HEK293T (cell line): Measurements from ENCODE around the gene U2AF2.

Experiments used
- ARNT ChIP-seq: fragments of 450-650 bp; IDR thresholded peaks from 2 replicates; pipeline ENCODE4 v1.6.1; 2017; ENCODE audit warnings: mild to moderate bottlenecking
- BHLHE40 ChIP-seq: fragments of 450-650 bp; IDR thresholded peaks from 2 replicates; pipeline ENCODE4 v1.6.1; 2016; ENCODE audit warnings: mild to moderate bottlenecking, moderate library complexity, borderline replicate concordance
- CTBP1 ChIP-seq: fragments of 450-650 bp; IDR thresholded peaks from 2 replicates; pipeline ENCODE4 v1.6.1; 2016; ENCODE audit warnings: borderline replicate concordance
- ELF4 ChIP-seq: fragments of 450-650 bp; IDR thresholded peaks from 2 replicates; pipeline ENCODE4 v1.6.1; 2017; ENCODE audit warnings: antibody characterized with exemption
- FOXA1 ChIP-seq: fragments of 450-650 bp; IDR thresholded peaks from 2 replicates; pipeline ENCODE4 v1.6.1; 2016; ENCODE audit warnings: mild to moderate bottlenecking
- FOXK2 ChIP-seq: fragments of 450-650 bp; IDR thresholded peaks from 2 replicates; pipeline ENCODE4 v1.6.1; 2016; ENCODE audit warnings: mild to moderate bottlenecking
- FOXM1 ChIP-seq: fragments of 450-650 bp; IDR thresholded peaks from 2 replicates; pipeline ENCODE4 v1.6.1; 2017; ENCODE audit warnings: mild to moderate bottlenecking, borderline replicate concordance
- L3MBTL2 ChIP-seq: fragments of 450-650 bp; conservative IDR thresholded peaks from 2 replicates; pipeline ENCODE4 v1.6.1; 2016; ENCODE audit warnings: mild to moderate bottlenecking
- LEF1 ChIP-seq: fragments of 450-650 bp; IDR thresholded peaks from 2 replicates; pipeline ENCODE4 v1.6.1; 2017; ENCODE audit warnings: mild to moderate bottlenecking, borderline replicate concordance
- NFRKB ChIP-seq: fragments of 450-650 bp; IDR thresholded peaks from 2 replicates; pipeline ENCODE4 v1.6.1; 2016; ENCODE audit warnings: mild to moderate bottlenecking, moderate library complexity
- PKNOX1 ChIP-seq: fragments of 450-650 bp; IDR thresholded peaks from 2 replicates; pipeline ENCODE4 v1.6.1; 2016
- SP1 ChIP-seq: fragments of 450-650 bp; IDR thresholded peaks from 2 replicates; pipeline ENCODE4 v1.6.1; 2017
- SUZ12 ChIP-seq: fragments of 450-650 bp; IDR thresholded peaks from 2 replicates; pipeline ENCODE4 v1.6.1; 2016; ENCODE audit warnings: mild to moderate bottlenecking
- TARDBP ChIP-seq: fragments of 450-650 bp; IDR thresholded peaks from 2 replicates; pipeline ENCODE4 v1.6.1; 2016

GRCh38 chr19:55698256-55698655 lies 43.4 kb downstream of the U2AF2 start:
- TF ChIP-seq TARDBP: no peak
- no peak for TF ChIP-seq PKNOX1
- TF ChIP-seq SUZ12: no peak
- no peak for TF ChIP-seq FOXA1
- no peak for TF ChIP-seq FOXM1
- TF ChIP-seq SP1: no peak
- TF ChIP-seq ARNT: no peak
- no peak for TF ChIP-seq ELF4
- no peak for TF ChIP-seq L3MBTL2
- TF ChIP-seq LEF1: no peak
- TF ChIP-seq NFRKB: no peak
- no peak for TF ChIP-seq BHLHE40
- TF ChIP-seq FOXK2: no peak
- no peak for TF ChIP-seq CTBP1
